ENCODE results near the gene CSTA.

DNA sequence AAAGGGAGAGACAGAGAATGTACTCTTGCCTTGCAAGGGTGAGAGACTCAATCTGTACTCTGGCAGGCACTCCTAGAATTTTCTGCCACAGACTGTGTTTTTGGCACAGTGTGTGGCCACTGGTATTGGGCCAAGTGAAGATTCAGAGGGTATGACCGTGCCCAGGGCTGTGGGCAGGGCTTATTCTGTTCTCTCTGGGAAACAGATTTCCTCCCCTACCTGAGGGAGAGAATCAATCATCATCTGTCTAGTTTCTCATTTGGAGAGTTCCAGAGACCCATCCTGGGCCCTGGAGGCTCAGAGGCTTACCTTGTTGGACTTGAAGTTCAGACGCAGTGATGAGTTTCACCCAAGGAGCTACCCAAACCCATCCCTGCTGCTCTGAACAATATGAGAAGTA lies 28.2 kb downstream of the CSTA start:
- no peak for TF ChIP-seq POLR2A (IDR thresholded peaks at IDR 0.05; ENCODE audit: low read depth, low read length)
- TF ChIP-seq POLR2AphosphoS5 (IDR thresholded peaks at IDR 0.05; ENCODE audit: low read depth, low read length) = no peak
